ENCODE measurements around the gene PNMA6F. TPM values are rescaled to one million over a fixed set of nuclear protein-coding genes. Genes with fewer than 3 reads are reported as not detected.
A peak's percentile ranks its signal among the peaks of the same experiment; 100 is the strongest.

The PNMA6F gene
- polyA plus RNA-seq (ENCODE audit: insufficient read length in 10 of 10), result not detected
- long read RNA-seq, donor 1, result 0 reads
- long read RNA-seq, donor 2, result 0 reads
- long read RNA-seq, donor 3, result 0 reads
- long read RNA-seq, donor 4, result 0 reads
- long read RNA-seq, donor 5, result 0 reads
- long read RNA-seq, donor 6, result 0 reads
- long read RNA-seq, donor 7, result 0 reads
- long read RNA-seq, donor 8, result 0 reads
- long read RNA-seq, donor 9, result 0 reads

GRCh38 chrX:153321381-153322124 lies at the start of gene PNMA6F:
Gene PNMA6F, minus strand, starts transcription at chrX:153321767. Its CDS starts 1,093 bp downstream, at chrX:153320674.
- DNase-seq, result no peak

- no peak for DNase-seq
These were observed 49.7 kb upstream of the PNMA6F start for GRCh38 chrX:153371256-153371655.

- DNase-seq, result no peak
These were observed 48.9 kb upstream of the PNMA6F start for GRCh38 chrX:153370293-153371055.

GRCh38 chrX:153366878-153367538 lies 45.4 kb upstream of the PNMA6F start:
- no peak for DNase-seq

- DNase-seq, result no peak
These were observed 44.6 kb upstream of the PNMA6F start for GRCh38 chrX:153366119-153366518.

DNA sequence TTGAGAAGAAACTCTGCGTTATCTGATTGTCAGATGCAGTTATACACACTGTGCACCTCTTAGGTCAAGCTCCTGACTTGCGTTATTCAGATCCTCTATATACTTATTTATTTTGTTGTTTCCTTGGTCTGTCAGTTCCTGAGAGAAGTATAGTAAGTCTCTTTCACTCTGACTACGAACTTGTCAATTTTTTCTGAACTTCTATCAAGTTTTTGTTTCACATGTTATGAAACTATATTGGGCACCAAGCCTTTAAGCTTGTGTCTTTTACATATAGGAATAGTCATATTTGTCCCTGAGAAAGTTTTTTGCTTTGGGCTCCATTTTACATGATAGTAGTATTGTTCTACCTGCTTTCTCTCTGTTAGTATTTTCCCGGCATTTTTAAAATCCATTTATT lies 44.1 kb upstream of the PNMA6F start:
- no peak for DNase-seq

DNA sequence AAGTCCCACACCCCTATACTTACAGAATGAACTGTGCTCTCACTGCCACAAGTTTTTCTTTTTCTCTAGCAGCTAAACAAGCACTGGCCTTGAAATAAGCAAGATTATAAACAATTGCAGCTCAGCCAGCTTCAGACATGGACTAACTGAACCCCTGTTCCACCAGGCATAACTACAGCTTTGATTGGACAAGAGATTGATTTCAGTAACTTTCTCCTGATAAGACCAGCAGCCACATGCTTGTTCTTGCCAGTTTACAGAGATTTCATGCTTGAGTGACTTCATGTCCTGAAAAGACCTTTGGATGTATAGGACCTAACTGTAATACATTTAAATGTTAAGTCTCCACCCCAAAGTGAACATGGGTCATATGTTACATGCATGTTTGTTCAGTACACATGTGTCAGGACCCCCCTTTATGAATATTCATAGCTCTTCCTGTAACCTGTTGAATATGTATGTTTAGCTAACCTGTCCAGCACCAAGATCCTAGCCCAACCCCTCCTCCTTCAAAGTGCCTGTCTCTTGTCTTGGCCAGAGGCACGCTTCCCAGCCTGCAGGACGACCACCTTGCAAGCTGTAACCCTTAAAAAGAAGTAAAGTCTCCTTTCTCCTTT lies 40.3 kb upstream of the PNMA6F start:
- DNase-seq, result no peak

DNA sequence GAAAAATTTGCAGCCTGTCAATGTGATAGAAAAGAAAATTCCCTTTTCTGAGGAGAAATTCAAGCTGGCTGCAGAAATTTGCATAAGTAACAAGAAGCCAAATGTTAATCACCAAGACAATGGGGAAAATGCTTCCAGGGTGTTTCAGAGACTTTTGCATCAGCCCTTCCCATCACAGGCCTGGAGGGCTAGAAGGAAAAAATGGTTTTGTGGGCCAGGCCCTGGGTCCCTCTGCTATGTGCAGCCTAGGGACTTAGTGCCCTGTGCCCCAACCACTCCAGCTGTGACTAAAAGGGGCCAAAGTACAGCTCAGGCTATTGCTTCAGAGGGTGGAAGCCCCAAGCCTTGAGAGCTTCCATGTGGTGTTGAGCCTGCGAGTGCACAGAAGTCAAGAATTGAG lies 36.3 kb upstream of the PNMA6F start:
- no peak for DNase-seq

GRCh38 chrX:153353416-153353815 lies 31.8 kb upstream of the PNMA6F start:
- no peak for DNase-seq

GRCh38 chrX:153352858-153353257 lies 31.3 kb upstream of the PNMA6F start:
- DNase-seq, result no peak

GRCh38 chrX:153351981-153352380 lies 30.4 kb upstream of the PNMA6F start:
- no peak for DNase-seq

- no peak for DNase-seq
These were observed 28.4 kb upstream of the PNMA6F start for GRCh38 chrX:153349952-153350351.

DNA sequence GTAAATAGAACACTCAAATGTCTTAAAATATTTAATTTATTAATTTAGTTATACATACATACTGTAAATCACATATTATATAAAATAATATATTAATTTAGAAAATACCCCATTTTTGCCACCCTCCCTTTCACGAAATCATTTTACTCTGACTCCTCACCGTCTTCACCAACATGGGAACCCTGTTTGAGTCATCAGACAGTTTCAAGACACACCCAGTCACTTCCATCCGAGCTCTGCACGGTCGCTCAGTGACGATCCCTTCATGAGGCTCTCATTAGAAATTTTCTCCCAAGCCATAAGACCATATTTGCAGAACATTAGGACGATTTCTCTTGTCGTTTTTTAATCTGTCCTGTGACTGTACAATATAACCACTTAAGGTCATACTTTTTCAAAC lies 26.9 kb upstream of the PNMA6F start:
- DNase-seq, result no peak

DNA sequence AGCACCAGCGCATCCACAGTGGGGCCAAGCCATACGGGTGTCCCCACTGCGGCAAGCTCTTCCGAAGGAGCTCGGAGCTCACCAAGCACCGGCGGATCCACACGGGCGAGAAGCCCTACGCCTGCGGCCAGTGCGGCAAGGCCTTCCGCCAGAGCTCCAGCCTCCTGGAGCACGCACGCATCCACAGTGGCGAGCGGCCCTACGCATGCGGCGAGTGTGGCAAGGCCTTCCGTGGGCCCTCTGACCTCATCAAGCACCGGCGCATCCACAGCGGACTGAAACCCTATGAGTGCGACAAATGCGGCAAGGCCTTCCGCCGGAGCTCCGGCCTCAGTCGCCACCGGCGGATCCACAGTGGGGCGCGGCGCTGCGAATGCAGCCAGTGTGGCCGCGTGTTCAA lies 26.0 kb upstream of the PNMA6F start:
- no peak for DNase-seq

DNA sequence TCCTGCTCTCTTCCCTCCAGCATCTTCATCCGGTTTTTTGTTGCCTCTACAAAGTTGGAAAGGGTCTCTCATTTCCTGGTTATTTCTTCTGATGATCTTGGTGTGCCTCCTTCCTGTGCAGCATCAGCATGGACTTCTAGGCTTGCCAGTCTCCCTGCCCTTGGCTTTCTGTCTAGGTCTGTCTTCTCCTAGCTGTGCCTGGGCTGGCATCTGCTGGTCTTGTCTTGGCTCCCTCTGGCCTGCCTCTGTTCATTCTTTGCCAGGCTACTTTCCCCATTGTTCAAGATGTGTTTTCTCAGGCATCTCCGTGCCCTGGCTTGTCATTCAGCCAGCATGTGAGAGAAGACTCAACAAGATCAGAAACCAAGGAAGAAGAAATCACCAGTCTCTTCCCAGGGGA lies 22.1 kb upstream of the PNMA6F start:
- DNase-seq, result no peak

DNA sequence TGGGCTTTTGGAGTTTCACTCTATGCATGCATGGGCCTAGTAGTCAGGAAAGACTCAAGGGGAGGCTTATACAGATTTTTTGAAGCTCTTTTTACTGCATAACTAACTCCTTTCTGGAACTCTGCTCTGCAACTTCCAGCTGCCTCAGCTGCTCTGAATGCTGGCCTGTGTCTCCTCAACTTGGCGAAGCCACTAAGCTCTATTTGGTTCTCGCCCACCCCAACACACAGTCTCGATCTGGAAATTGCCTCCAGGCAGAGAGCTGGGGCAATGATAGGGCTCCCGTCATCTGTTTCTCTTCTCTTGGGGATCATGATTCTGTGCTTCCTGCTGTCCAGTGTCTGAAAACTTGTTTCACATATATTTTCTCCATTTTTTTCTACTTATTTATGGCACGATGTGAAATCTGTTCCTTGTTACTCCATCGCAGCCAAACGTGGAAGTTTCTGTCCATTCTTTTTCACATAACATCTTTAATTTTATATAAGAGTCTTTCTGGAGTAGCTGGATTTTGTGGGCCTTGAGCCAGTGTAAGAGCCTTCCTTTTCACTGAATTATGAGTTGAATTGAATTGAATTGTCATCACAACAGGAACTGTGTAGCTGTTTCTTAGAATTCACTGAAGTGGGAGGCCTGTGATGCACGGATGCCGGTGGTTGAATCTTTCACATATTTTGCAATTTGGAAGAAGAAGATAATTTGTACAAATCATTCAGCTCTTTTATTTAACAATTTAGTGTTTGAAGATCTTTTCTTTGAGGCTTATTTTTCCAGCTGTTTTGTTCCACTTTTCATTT lies 21.4 kb upstream of the PNMA6F start:
- DNase-seq, result peak in 1 of 3 donors; percentile 57

- no peak for DNase-seq
These were observed 18.5 kb upstream of the PNMA6F start for GRCh38 chrX:153340111-153340510.

DNA sequence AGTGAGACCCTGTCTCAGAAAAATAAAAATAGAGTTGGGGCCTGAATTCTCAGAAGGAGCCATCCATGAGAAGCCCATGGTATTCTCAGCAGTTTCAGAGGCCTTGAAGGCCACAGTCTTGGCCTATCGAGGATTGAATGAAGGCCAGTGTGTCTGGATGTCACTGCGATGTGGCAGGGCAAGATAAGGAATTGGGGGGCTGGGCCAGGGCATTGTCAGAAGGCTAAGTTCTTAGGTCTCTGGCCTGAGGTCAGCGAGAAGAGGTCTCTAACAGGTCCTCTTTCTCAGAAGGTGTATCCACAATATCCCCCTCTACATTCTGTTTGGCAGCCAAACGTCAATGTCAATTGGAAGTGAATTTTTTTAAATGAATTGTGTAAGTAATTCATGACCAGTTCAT lies 18.1 kb upstream of the PNMA6F start:
- no peak for DNase-seq

DNA sequence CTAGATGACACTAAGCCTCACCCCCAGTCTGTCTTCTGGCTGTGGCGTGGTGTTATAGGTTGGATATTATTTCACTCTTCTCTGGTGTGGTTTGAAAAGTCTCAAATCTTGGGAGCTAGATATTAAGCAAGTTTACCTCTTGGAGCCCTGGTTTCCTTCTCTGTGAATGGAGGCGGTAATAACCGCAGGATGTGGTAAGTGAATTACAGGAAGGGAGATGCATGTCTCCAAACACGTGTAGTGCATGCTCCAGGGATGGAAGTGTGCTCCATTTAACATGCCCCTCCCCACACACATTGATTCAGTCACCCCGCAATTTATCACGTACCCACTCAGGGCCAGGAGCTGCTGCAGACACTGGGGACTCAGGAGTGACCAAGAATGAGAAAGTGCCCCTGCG lies 17.3 kb upstream of the PNMA6F start:
- no peak for DNase-seq

DNA sequence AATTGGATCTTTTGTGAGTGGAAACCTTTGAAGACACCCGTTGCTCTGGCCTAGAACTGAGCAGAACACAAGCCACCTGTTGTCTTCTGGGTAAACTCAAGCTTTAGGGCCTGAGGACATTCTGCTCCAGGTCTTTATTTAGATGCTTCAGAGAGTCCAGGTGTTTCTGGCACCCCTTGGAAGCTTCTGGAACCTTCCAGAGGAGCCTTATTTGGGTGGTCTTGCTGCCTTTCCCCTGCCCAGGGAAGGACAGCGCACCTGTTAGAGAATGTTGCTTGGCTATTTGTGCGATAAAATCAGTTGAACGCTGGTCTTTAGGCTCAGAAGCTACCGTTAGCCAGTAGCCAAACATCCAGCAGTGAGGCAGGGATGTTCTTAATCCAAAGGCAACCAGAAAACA lies 15.4 kb upstream of the PNMA6F start:
- no peak for DNase-seq
